ENCODE results near the gene CIITA. TPM values are rescaled to one million over a fixed set of nuclear protein-coding genes. Genes with fewer than 3 reads are reported as not detected.
"Not testable (repeated sequence)": the region's sequence is repeated elsewhere in the genome, so short reads cannot be mapped to it uniquely, and the experiment has no call there.

Gene CIITA
- total and polyA plus RNA-seq, 8 donors: under 0.01 to 67.1 (median 12.8) TPM

DNA sequence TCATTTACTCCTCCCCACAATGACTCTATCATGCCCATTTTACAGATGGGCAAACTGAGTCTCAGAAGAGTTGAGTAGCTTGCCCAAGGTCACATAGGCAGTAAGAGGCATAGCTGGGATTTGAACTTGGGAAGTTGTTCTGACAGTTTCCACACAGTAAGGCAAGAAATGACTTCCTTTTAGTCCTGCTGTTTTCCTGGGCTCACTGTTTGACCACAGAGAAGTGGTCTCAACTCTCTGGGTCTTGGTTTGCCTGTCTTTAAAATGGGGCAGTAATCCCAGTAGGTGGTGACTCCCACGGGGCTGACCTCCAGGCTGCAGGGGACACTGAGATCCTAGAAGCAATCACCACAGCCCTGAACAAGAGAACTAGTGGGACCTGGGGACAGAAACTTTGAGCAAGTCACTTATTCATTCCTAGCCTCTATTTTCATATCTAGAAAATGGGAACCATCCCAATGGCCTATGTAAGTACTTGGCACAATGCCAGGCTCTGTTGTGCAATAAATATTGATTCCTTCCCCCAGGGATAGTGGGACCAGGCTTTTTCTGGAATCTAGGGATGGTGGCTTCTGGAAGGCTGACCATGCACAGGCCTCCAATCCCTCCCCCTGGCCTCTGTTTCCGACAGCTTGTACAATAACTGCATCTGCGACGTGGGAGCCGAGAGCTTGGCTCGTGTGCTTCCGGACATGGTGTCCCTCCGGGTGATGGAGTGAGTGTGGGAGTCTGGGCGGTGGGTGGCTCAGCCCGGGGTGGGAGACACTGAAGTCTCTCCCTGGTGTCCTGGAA, 44.7 kb downstream of the CIITA start:
- intact Hi-C loops (cut with DNase I; ENCODE audit: low total_unique reads): no loop called here
- WGBS, 5 donors: 53 to 92% (median 86%) methylated on average over 10 of the region's 10 CpGs
- no peaks in the 10 kb centered on the region for H3K27me3 ChIP-seq
- H3K4me3 ChIP-seq: no peak overlapping the region
- H3K36me3 ChIP-seq: peaks cover 18 to 100% (median 51%) of the 10 kb centered on the region in 4 donors
- H3K27ac ChIP-seq: peak overlapping the region in 4 of 5 donors; percentile 27 to 72 (median 41)
- TF ChIP-seq, protein P1, sequence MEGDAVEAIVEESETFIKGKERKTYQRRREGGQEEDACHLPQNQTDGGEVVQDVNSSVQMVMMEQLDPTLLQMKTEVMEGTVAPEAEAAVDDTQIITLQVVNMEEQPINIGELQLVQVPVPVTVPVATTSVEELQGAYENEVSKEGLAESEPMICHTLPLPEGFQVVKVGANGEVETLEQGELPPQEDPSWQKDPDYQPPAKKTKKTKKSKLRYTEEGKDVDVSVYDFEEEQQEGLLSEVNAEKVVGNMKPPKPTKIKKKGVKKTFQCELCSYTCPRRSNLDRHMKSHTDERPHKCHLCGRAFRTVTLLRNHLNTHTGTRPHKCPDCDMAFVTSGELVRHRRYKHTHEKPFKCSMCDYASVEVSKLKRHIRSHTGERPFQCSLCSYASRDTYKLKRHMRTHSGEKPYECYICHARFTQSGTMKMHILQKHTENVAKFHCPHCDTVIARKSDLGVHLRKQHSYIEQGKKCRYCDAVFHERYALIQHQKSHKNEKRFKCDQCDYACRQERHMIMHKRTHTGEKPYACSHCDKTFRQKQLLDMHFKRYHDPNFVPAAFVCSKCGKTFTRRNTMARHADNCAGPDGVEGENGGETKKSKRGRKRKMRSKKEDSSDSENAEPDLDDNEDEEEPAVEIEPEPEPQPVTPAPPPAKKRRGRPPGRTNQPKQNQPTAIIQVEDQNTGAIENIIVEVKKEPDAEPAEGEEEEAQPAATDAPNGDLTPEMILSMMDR (IDR thresholded peaks at IDR 0.05): no peak
- peak in 1 of 3 donors; percentile 56 for TF ChIP-seq POLR2AphosphoS5 (IDR thresholded peaks at IDR 0.05)
- no peak for DNase-seq
- H3K4me1 ChIP-seq: peaks cover 7 to 62% (median 32%) of the 10 kb centered on the region in 4 donors
- H3K9me3 ChIP-seq: no peaks in the 10 kb centered on the region

DNA sequence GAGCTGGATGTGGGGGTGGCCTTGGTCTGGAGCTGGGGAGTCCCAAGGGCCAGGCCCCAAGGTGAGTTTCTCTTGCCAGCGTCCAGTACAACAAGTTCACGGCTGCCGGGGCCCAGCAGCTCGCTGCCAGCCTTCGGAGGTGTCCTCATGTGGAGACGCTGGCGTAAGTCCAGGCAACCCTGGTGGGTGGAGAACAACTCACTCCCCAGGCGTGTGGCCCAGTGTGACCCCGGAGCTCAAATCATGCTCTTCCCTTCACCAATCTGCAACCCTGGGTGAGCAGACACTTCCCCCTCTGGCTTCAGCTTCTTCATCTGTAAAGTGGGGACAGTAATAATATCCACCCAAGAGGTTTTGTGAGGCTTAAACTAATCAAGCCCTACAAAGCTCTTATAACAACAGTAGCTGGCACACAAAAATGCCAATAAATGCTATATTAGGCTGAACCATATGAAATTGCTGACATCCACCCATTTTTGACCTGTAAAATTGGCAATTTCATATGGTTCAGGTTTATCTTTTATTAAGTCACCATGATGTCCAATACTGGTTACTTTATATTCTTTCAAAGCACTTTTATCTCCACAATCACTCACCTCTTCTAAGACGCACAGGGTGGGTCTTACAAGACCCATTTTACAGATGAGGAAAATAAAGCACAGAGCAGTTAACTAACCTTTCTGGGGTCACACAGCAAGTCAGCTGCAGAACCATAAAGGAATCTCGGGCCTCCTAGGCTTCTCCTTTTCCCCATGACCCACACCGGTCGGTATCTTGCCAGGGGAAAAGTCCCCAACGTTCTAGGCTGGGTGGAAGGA, 45.5 kb downstream of the CIITA start:
- H3K27ac ChIP-seq: peak overlapping the region in 4 of 5 donors; percentile 27 to 72 (median 41)
- peaks cover 7 to 59% (median 32%) of the 10 kb centered on the region in 4 donors for H3K4me1 ChIP-seq
- peaks cover 26 to 100% (median 59%) of the 10 kb centered on the region in 4 donors for H3K36me3 ChIP-seq
- no peaks in the 10 kb centered on the region for H3K27me3 ChIP-seq
- no peaks in the 10 kb centered on the region for H3K9me3 ChIP-seq
- intact Hi-C loops (cut with DNase I; ENCODE audit: low total_unique reads): no loop called here
- no peak for DNase-seq
- 55 to 79% (median 64%) methylated on average over 12 to 14 of the region's 14 CpGs for WGBS, 5 donors
- no peak overlapping the region for H3K4me3 ChIP-seq
- TF ChIP-seq POLR2AphosphoS5 (IDR thresholded peaks at IDR 0.05): no peak
- no peak for TF ChIP-seq EP300 (IDR thresholded peaks at IDR 0.05)
- no peak for TF ChIP-seq POLR2A (IDR thresholded peaks at IDR 0.05)
- TF ChIP-seq, protein P1 (IDR thresholded peaks at IDR 0.05): no peak

DNA sequence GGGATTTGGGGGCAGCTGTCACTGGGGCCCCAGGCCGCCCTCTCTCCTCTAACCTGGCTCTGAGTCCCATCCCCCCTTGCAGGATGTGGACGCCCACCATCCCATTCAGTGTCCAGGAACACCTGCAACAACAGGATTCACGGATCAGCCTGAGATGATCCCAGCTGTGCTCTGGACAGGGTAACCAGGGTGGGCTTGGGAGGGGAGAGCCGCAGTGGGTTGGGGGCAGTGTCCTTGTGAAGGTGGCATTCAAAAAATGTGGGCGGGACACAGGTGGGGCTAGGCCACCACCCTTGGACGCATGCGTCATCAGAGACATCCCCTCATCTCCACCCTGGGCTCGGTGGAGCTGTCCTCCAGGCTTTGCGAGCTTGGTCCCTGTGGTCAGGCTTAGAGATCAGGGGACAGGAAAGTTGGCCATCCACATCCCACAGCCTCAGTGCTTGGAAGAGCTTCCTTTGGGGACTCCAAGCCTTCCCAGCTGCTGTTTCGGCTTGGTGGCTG, 46.2 kb downstream of the CIITA start:
- peaks cover 32 to 100% (median 65%) of the 10 kb centered on the region in 4 donors for H3K36me3 ChIP-seq
- intact Hi-C loops (cut with DNase I; ENCODE audit: low total_unique reads): no loop called here
- 83 to 92% (median 88%) methylated on average over 9 to 10 of the region's 10 CpGs for WGBS, 5 donors
- TF ChIP-seq POLR2AphosphoS5 (IDR thresholded peaks at IDR 0.05) (no peak), POLR2A (IDR thresholded peaks at IDR 0.05) (no peak), EP300 (IDR thresholded peaks at IDR 0.05) (no peak)
- TF ChIP-seq, protein P1 (IDR thresholded peaks at IDR 0.05): no peak
- peaks cover 7 to 52% (median 31%) of the 10 kb centered on the region in 4 donors for H3K4me1 ChIP-seq
- H3K27me3 ChIP-seq: no peaks in the 10 kb centered on the region
- peak overlapping the region in 3 of 5 donors; percentile 22 to 72 (median 42) for H3K27ac ChIP-seq
- DNase-seq: no peak
- no peak overlapping the region for H3K4me3 ChIP-seq
- no peaks in the 10 kb centered on the region for H3K9me3 ChIP-seq

DNA sequence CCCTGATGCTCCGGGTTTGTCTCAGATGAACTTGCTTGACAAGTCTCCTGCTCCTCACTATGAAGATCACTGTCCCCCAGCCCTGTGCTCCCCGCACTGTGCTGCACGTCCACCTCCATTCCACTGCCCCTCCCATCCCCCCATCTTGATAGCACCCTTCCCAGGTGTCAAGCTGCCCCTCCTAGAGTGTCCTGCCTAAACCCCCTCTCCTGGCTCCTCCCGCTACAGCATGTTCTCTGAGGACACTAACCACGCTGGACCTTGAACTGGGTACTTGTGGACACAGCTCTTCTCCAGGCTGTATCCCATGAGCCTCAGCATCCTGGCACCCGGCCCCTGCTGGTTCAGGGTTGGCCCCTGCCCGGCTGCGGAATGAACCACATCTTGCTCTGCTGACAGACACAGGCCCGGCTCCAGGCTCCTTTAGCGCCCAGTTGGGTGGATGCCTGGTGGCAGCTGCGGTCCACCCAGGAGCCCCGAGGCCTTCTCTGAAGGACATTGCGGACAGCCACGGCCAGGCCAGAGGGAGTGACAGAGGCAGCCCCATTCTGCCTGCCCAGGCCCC, 46.7 kb downstream of the CIITA start:
- peaks cover 33 to 100% (median 71%) of the 10 kb centered on the region in 4 donors for H3K36me3 ChIP-seq
- H3K27ac ChIP-seq: peak overlapping the region in 3 of 5 donors; percentile 22 to 72 (median 42)
- H3K4me3 ChIP-seq: no peak overlapping the region
- no peaks in the 10 kb centered on the region for H3K27me3 ChIP-seq
- 60 to 86% (median 67%) methylated on average over 4 to 14 of the region's 14 CpGs for WGBS, 5 donors
- TF ChIP-seq POLR2AphosphoS5 (IDR thresholded peaks at IDR 0.05) (no peak), EP300 (IDR thresholded peaks at IDR 0.05) (no peak), POLR2A (IDR thresholded peaks at IDR 0.05) (no peak)
- TF ChIP-seq, protein P1 (IDR thresholded peaks at IDR 0.05): no peak
- H3K4me1 ChIP-seq: peaks cover 7 to 47% (median 28%) of the 10 kb centered on the region in 4 donors
- intact Hi-C loops (cut with DNase I; ENCODE audit: low total_unique reads): no loop called here
- no peaks in the 10 kb centered on the region for H3K9me3 ChIP-seq
- peak in 1 of 2 donors; percentile 75 for DNase-seq

GRCh38 chr16:10925285-10925684, 48.3 kb downstream of the CIITA start:
- H3K4me3 ChIP-seq; intact Hi-C loops (cut with DNase I; ENCODE audit: low total_unique reads); H3K9me3 ChIP-seq; DNase-seq; H3K27me3 ChIP-seq; H3K27ac ChIP-seq: not testable (repeated sequence)
- 93 to 97% (median 96%) methylated on average over 3 of the region's 3 CpGs for WGBS, 5 donors
- Histone ChIP-seq H3K36me3 (peaks cover 33 to 93% (median 82%) of the 10 kb centered on the region in 4 donors), H3K4me1 (peaks cover 7 to 57% (median 38%) of the 10 kb centered on the region in 4 donors)

Data from stomach (tissue), 9 donors.